ENCODE data around the gene BET1.

DNA sequence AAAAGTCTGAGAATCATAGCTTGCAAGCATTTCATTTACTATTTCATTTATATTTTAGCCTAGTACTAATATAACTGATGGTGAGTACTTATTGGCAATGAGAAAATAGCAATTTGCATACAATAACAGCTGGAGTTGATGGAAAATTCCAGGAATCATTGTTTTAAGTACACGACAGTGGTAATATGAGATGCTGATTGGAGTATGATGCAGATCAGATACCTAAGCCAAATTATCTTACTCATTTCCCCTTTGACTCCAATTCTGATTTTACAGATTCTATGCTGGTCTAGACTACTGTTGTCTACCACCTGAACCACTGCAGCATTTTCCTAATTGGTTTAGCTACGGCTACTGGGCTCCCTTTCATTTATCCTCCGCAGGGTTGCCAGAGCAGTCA lies 45.9 kb downstream of the BET1 start:
- no peak for TF ChIP-seq EZH2 (IDR thresholded peaks at IDR 0.05)
- TF ChIP-seq, protein P1, sequence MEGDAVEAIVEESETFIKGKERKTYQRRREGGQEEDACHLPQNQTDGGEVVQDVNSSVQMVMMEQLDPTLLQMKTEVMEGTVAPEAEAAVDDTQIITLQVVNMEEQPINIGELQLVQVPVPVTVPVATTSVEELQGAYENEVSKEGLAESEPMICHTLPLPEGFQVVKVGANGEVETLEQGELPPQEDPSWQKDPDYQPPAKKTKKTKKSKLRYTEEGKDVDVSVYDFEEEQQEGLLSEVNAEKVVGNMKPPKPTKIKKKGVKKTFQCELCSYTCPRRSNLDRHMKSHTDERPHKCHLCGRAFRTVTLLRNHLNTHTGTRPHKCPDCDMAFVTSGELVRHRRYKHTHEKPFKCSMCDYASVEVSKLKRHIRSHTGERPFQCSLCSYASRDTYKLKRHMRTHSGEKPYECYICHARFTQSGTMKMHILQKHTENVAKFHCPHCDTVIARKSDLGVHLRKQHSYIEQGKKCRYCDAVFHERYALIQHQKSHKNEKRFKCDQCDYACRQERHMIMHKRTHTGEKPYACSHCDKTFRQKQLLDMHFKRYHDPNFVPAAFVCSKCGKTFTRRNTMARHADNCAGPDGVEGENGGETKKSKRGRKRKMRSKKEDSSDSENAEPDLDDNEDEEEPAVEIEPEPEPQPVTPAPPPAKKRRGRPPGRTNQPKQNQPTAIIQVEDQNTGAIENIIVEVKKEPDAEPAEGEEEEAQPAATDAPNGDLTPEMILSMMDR (IDR thresholded peaks at IDR 0.05), result no peak
